GM23338 (cell line): ENCODE data around the gene ADM2. TPM values are rescaled to one million over a fixed set of nuclear protein-coding genes. Genes with fewer than 3 reads are reported as not detected.

ENCODE experiments used
- ATAC-seq: fragments of 200-7000 bp; cut with Tn5 transposase; 3 replicates; pipeline ENCODE4 v1.9.1; 2020
- DNase-seq: peaks from one replicate; pipeline ENCODE4 v3.0.0-alpha.2; 2015; ENCODE audit warnings: low spot score
- H2AFZ ChIP-seq: fragments of 200-600 bp; sonication (generic); 2 replicates; pipeline ENCODE4 v1.8.0; 2016; ENCODE audit warnings: antibody characterized with exemption, mild to moderate bottlenecking, moderate library complexity
- H3F3A ChIP-seq: fragments of 200-600 bp; sonication (generic); replicated peaks from 2 replicates; pipeline ENCODE4 v1.8.0; 2017; ENCODE audit warnings: antibody characterized with exemption, mixed run types, low read depth
- H3K27ac ChIP-seq: fragments of 200-600 bp; sonication (generic); 2 replicates; pipeline ENCODE4 v1.6.1; 2016; ENCODE audit warnings: low read depth
- H3K27me3 ChIP-seq: fragments of 200-600 bp; sonication (generic); 2 replicates; pipeline ENCODE4 v1.8.0; 2016; ENCODE audit warnings: mild to moderate bottlenecking, mixed run types, moderate library complexity; ENCODE audit not compliant: insufficient read depth
- H3K36me3 ChIP-seq: fragments of 200-600 bp; sonication (generic); 2 replicates; pipeline ENCODE4 v1.8.0; 2016; ENCODE audit warnings: mild to moderate bottlenecking; ENCODE audit not compliant: insufficient read depth
- H3K4me1 ChIP-seq: fragments of 200-600 bp; sonication (generic); 2 replicates; pipeline ENCODE4 v1.8.0; 2016; ENCODE audit warnings: mild to moderate bottlenecking, moderate library complexity; ENCODE audit not compliant: insufficient read depth
- H3K4me2 ChIP-seq: fragments of 200-600 bp; sonication (generic); 2 replicates; pipeline ENCODE4 v1.7.1; 2017; ENCODE audit warnings: mixed run types
- H3K4me3 ChIP-seq: fragments of 200-600 bp; sonication (generic); 2 replicates; pipeline ENCODE4 v1.6.1; 2016; ENCODE audit warnings: mixed run types
- H3K79me2 ChIP-seq: fragments of 200-600 bp; sonication (generic); replicated peaks from 2 replicates; pipeline ENCODE4 v1.8.0; 2017; ENCODE audit warnings: mild to moderate bottlenecking; ENCODE audit not compliant: insufficient read depth
- H3K9me2 ChIP-seq: fragments of 200-600 bp; sonication (generic); 2 replicates; pipeline ENCODE4 v1.8.0; 2017; ENCODE audit not compliant: insufficient read depth
- H4K20me1 ChIP-seq: fragments of 200-600 bp; sonication (generic); replicated peaks from 2 replicates; pipeline ENCODE4 v1.8.0; 2017; ENCODE audit warnings: mild to moderate bottlenecking; ENCODE audit not compliant: insufficient read depth
- H3K27ac Mint-ChIP-seq: 2 replicates; pipeline ENCODE4 v1.8.0; 2020; ENCODE audit warnings: inconsistent platforms, mild to moderate bottlenecking, moderate library complexity, mixed read lengths
- H3K27me3 Mint-ChIP-seq: 3 replicates; pipeline ENCODE4 v1.8.0; 2022; ENCODE audit warnings: low read depth, mild to moderate bottlenecking, moderate library complexity, mixed read lengths, inconsistent platforms; ENCODE audit not compliant: insufficient read depth, poor library complexity
- H3K36me3 Mint-ChIP-seq: 3 replicates; pipeline ENCODE4 v1.8.0; 2021; ENCODE audit warnings: low read depth, mild to moderate bottlenecking, inconsistent platforms, moderate library complexity, mixed read lengths
- H3K4me1 Mint-ChIP-seq: 3 replicates; pipeline ENCODE4 v1.8.0; 2020; ENCODE audit warnings: mild to moderate bottlenecking, inconsistent platforms, mixed read lengths
- H3K4me3 Mint-ChIP-seq: 3 replicates; pipeline ENCODE4 v1.8.0; 2021; ENCODE audit warnings: moderate library complexity, mild to moderate bottlenecking, inconsistent platforms, mixed read lengths
- H3K9me3 Mint-ChIP-seq: 3 replicates; pipeline ENCODE4 v1.8.0; 2020; ENCODE audit warnings: moderate library complexity, mild to moderate bottlenecking, inconsistent platforms, mixed read lengths
- EZH2phosphoT487 ChIP-seq: fragments of 200-600 bp; sonication (generic); IDR thresholded peaks from one replicate; pipeline ENCODE4 v1.8.1; 2018; ENCODE audit warnings: antibody characterized with exemption; ENCODE audit not compliant: unreplicated experiment
- JUNB ChIP-seq: IDR thresholded peaks from one replicate; pipeline ENCODE4 v1.6.1; 2016; ENCODE audit warnings: antibody characterized with exemption; ENCODE audit not compliant: unreplicated experiment
- NANOG ChIP-seq: IDR thresholded peaks from 2 replicates; pipeline ENCODE4 v1.6.1; 2016; ENCODE audit warnings: antibody characterized with exemption, borderline replicate concordance
- POLR2AphosphoS5 ChIP-seq: IDR thresholded peaks from 2 replicates; pipeline ENCODE4 v1.6.1; 2016; ENCODE audit warnings: antibody characterized with exemption, low read depth
- REST ChIP-seq: IDR thresholded peaks from one replicate; pipeline ENCODE4 v1.6.1; 2018; ENCODE audit warnings: antibody characterized with exemption; ENCODE audit not compliant: unreplicated experiment
- polyA plus RNA-seq: library from polyadenylated mRNA; unstranded; fragments of >200 nt; fragmentation: Nextera tagmentation; extraction: Ambion mirVana; gene quantifications from 2 replicates; pipeline ENCODE4 v1.2.1, GENCODE V29; 2016
- total RNA-seq: library from RNA; depleted of rRNA; stranded (reverse); fragments of >200 nt; shearing (Covaris generic); gene quantifications from 2 replicates; pipeline ENCODE4 v1.2.3, GENCODE V29; 2014
- TF ChIP-seq, protein P1 (sequence below), 2 experiments: fragments of 200-600 bp in 1 of 2; sonication (generic) in 1 of 2; conservative IDR thresholded peaks; 2 replicates each; pipeline versions ENCODE4 v1.5.1 to v1.6.1; 2016 to 2017; ENCODE audit warnings: antibody characterized with exemption in 2 of 2, low read depth in 2 of 2, mild to moderate bottlenecking in 2 of 2, moderate library complexity in 1 of 2
- TF ChIP-seq, protein P2 (sequence below): fragments of 250-450 bp; sonication (Bioruptor Pico); IDR thresholded peaks from 2 replicates; pipeline ENCODE4 v1.5.0; 2020; ENCODE audit warnings: mild to moderate bottlenecking, moderate library complexity

ADM2 gene
- total and polyA plus RNA-seq, 2 experiments from 2014 or later = 3.3 to 7.1 TPM

- Histone ChIP-seq H3K27ac (no peak overlapping the region), H3K27me3 (no peaks in the 10 kb centered on the region), H3K4me2 (no peak overlapping the region), H2AFZ (no peak overlapping the region), H3K4me3 (no peak overlapping the region), H3K79me2 (peaks cover 66% of the 10 kb centered on the region), H3K4me1 (peaks cover 7% of the 10 kb centered on the region), H3F3A (0 out of 2 replicates have a peak, but pooled peaks cover 6% of the 10 kb centered on the region), H4K20me1 (peaks cover 36% of the 10 kb centered on the region), H3K36me3 (no peaks in the 10 kb centered on the region), H3K9me2 (no peaks in the 10 kb centered on the region)
- no peak overlapping the region for H3K27ac Mint-ChIP-seq
- peaks cover 10% of the 10 kb centered on the region for H3K4me1 Mint-ChIP-seq
- H3K4me3 Mint-ChIP-seq = no peak overlapping the region
- no peaks in the 10 kb centered on the region; the same call in 2 of the 3 replicates for H3K9me3 Mint-ChIP-seq
- DNase-seq = no peak
- peaks cover 2% of the 10 kb centered on the region; the same call in 2 of the 3 replicates for H3K36me3 Mint-ChIP-seq
- H3K27me3 Mint-ChIP-seq = peaks cover 4% of the 10 kb centered on the region
- TF ChIP-seq JUNB = no peak
- no peak for TF ChIP-seq POLR2AphosphoS5
- TF ChIP-seq, protein P1, sequence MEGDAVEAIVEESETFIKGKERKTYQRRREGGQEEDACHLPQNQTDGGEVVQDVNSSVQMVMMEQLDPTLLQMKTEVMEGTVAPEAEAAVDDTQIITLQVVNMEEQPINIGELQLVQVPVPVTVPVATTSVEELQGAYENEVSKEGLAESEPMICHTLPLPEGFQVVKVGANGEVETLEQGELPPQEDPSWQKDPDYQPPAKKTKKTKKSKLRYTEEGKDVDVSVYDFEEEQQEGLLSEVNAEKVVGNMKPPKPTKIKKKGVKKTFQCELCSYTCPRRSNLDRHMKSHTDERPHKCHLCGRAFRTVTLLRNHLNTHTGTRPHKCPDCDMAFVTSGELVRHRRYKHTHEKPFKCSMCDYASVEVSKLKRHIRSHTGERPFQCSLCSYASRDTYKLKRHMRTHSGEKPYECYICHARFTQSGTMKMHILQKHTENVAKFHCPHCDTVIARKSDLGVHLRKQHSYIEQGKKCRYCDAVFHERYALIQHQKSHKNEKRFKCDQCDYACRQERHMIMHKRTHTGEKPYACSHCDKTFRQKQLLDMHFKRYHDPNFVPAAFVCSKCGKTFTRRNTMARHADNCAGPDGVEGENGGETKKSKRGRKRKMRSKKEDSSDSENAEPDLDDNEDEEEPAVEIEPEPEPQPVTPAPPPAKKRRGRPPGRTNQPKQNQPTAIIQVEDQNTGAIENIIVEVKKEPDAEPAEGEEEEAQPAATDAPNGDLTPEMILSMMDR (conservative IDR thresholded peaks at IDR 0.05; ENCODE audit: low read depth in 2 of 2) = no peak
- no peak for ATAC-seq
Measured at GRCh38 chr22:50513175-50513574, 31.8 kb downstream of the ADM2 start.

DNA sequence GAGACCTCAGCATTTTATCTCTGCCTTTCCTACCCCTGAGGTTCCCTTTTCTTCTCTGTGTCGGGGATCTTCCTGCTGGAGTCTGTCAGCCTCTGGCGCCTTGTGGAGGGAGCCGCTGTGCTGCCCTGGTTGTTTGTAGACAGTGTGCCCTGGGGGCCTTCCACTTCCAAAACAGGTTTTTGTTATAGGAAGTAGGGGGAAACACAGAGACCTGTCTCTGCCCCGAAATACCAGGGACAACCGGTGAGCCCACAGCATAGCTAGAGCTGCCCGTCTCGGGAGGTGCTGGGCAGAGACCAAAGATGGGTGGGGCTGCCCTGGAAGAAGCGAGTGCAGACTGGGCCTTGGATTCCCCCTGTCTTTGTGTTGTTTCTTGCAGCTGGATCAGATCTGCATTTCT, 34.7 kb downstream of the ADM2 start:
- Mint-ChIP-seq H3K4me1 (no peaks in the 10 kb centered on the region; the same call in 2 of the 3 replicates), H3K36me3 (peaks cover 13% of the 10 kb centered on the region), H3K4me3 (no peak overlapping the region), H3K27ac (no peak overlapping the region), H3K27me3 (peaks cover 8% of the 10 kb centered on the region), H3K9me3 (no peaks in the 10 kb centered on the region; the same call in 2 of the 3 replicates)
- no peak overlapping the region for H3K4me2 ChIP-seq
- H3F3A ChIP-seq = no peaks in the 10 kb centered on the region
- no peak overlapping the region for H2AFZ ChIP-seq
- peaks cover 38% of the 10 kb centered on the region for H3K79me2 ChIP-seq
- H3K4me3 ChIP-seq = no peak overlapping the region
- ATAC-seq (no peak), DNase-seq (no peak)
- H4K20me1 ChIP-seq = peaks cover 17% of the 10 kb centered on the region; the same call in 1 of the 2 replicates
- no peaks in the 10 kb centered on the region for H3K27me3 ChIP-seq
- no peaks in the 10 kb centered on the region; the same call in 1 of the 2 replicates for H3K36me3 ChIP-seq
- no peak overlapping the region for H3K27ac ChIP-seq
- H3K9me2 ChIP-seq = no peaks in the 10 kb centered on the region
- no peaks in the 10 kb centered on the region for H3K4me1 ChIP-seq
- TF ChIP-seq EZH2phosphoT487 = no peak
- TF ChIP-seq JUNB = no peak
- TF ChIP-seq REST = no peak
- no peak for TF ChIP-seq POLR2AphosphoS5
- TF ChIP-seq, protein P1 (conservative IDR thresholded peaks at IDR 0.05; ENCODE audit: low read depth in 2 of 2) = no peak
- TF ChIP-seq NANOG = no peak
- TF ChIP-seq, protein P2, sequence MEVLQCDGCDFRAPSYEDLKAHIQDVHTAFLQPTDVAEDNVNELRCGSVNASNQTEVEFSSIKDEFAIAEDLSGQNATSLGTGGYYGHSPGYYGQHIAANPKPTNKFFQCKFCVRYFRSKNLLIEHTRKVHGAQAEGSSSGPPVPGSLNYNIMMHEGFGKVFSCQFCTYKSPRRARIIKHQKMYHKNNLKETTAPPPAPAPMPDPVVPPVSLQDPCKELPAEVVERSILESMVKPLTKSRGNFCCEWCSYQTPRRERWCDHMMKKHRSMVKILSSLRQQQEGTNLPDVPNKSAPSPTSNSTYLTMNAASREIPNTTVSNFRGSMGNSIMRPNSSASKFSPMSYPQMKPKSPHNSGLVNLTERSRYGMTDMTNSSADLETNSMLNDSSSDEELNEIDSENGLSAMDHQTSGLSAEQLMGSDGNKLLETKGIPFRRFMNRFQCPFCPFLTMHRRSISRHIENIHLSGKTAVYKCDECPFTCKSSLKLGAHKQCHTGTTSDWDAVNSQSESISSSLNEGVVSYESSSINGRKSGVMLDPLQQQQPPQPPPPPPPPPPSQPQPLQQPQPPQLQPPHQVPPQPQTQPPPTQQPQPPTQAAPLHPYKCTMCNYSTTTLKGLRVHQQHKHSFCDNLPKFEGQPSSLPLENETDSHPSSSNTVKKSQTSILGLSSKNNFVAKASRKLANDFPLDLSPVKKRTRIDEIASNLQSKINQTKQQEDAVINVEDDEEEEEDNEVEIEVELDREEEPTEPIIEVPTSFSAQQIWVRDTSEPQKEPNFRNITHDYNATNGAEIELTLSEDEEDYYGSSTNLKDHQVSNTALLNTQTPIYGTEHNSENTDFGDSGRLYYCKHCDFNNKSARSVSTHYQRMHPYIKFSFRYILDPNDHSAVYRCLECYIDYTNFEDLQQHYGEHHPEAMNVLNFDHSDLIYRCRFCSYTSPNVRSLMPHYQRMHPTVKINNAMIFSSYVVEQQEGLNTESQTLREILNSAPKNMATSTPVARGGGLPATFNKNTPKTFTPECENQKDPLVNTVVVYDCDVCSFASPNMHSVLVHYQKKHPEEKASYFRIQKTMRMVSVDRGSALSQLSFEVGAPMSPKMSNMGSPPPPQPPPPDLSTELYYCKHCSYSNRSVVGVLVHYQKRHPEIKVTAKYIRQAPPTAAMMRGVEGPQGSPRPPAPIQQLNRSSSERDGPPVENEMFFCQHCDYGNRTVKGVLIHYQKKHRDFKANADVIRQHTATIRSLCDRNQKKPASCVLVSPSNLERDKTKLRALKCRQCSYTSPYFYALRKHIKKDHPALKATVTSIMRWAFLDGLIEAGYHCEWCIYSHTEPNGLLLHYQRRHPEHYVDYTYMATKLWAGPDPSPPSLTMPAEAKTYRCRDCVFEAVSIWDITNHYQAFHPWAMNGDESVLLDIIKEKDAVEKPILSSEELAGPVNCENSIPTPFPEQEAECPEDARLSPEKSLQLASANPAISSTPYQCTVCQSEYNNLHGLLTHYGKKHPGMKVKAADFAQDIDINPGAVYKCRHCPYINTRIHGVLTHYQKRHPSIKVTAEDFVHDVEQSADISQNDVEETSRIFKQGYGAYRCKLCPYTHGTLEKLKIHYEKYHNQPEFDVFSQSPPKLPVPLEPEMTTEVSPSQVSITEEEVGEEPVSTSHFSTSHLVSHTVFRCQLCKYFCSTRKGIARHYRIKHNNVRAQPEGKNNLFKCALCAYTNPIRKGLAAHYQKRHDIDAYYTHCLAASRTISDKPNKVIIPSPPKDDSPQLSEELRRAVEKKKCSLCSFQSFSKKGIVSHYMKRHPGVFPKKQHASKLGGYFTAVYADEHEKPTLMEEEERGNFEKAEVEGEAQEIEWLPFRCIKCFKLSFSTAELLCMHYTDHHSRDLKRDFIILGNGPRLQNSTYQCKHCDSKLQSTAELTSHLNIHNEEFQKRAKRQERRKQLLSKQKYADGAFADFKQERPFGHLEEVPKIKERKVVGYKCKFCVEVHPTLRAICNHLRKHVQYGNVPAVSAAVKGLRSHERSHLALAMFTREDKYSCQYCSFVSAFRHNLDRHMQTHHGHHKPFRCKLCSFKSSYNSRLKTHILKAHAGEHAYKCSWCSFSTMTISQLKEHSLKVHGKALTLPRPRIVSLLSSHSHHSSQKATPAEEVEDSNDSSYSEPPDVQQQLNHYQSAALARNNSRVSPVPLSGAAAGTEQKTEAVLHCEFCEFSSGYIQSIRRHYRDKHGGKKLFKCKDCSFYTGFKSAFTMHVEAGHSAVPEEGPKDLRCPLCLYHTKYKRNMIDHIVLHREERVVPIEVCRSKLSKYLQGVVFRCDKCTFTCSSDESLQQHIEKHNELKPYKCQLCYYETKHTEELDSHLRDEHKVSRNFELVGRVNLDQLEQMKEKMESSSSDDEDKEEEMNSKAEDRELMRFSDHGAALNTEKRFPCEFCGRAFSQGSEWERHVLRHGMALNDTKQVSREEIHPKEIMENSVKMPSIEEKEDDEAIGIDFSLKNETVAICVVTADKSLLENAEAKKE (CRISPR knock-in tag) = no peak
